Prostate gland (tissue), 2 donors: ENCODE data around the gene CEP78.

Source experiments
- CTCF ChIP-seq, 4 experiments: fragments of 200-600 bp in 2 of 4; fragments of 450-650 bp in 2 of 4; sonication (generic) in 2 of 4; IDR thresholded peaks; 1 replicate in 3 of 4; 2 replicates in 1 of 4; pipeline ENCODE4 v1.5.1; 2016 to 2019; ENCODE audit warnings: antibody characterized with exemption in 4 of 4, mild to moderate bottlenecking in 2 of 4, moderate library complexity in 2 of 4
- POLR2A ChIP-seq: fragments of 450-650 bp; IDR thresholded peaks from one replicate; pipeline ENCODE4 v1.6.1; 2016; ENCODE audit warnings: antibody characterized with exemption, mild to moderate bottlenecking

GRCh38 chr9:78324068-78324650 lies 88.3 kb downstream of the CEP78 start:
- TF ChIP-seq CTCF (IDR thresholded peaks at IDR 0.05): no peak
- TF ChIP-seq POLR2A: no peak
